Left lung (tissue), 10 donors: ENCODE results near the gene OXER1. TPM values are rescaled to one million over a fixed set of nuclear protein-coding genes. Genes with fewer than 3 reads are reported as not detected.

ENCODE experiments used
- ATAC-seq: fragments of 200-7000 bp; cut with Tn5 transposase; one replicate; pipeline ENCODE4 v1.9.1; 2020; ENCODE audit warnings: moderate library complexity
- DNase-seq, 4 donors: peaks; one replicate each; pipeline ENCODE4 v3.0.0-alpha.2; 2013 to 2020
- H3K27ac ChIP-seq, 2 donors: fragments of 200-600 bp; sonication (generic) in 1 of 2; one replicate each; pipeline versions ENCODE4 v1.5.0 to v1.8.0; 2020 to 2021
- H3K27me3 ChIP-seq, 2 donors: fragments of 200-600 bp; sonication (generic) in 1 of 2; one replicate each; pipeline versions ENCODE4 v1.5.0 to v1.8.0; 2020 to 2021
- H3K36me3 ChIP-seq, 2 donors: fragments of 200-600 bp; sonication (generic) in 1 of 2; one replicate each; pipeline versions ENCODE4 v1.5.0 to v1.8.0; 2020 to 2021
- H3K4me1 ChIP-seq, 2 donors: fragments of 200-600 bp; one replicate each; pipeline ENCODE4 v1.8.0; 2021
- H3K4me3 ChIP-seq, 2 donors: fragments of 200-600 bp; sonication (generic) in 1 of 2; one replicate each; pipeline versions ENCODE4 v1.5.0 to v1.8.0; 2020 to 2021; ENCODE audit warnings: mild to moderate bottlenecking in 1 of 2
- H3K9me3 ChIP-seq, 2 donors: fragments of 200-600 bp; sonication (generic) in 1 of 2; one replicate each; pipeline versions ENCODE4 v1.5.0 to v1.8.0; 2020 to 2021
- CTCF ChIP-seq, 2 donors: fragments of 200-600 bp; sonication (generic) in 1 of 2; IDR thresholded peaks; one replicate each; pipeline versions ENCODE4 v1.5.0 to v1.8.0; 2021; ENCODE audit warnings: antibody characterized with exemption in 2 of 2
- intact Hi-C, 2 donors: fragments of 100-400 bp; cut with DNase I; formaldehyde crosslinking; loops; one replicate each; pipeline versions ENCODE4 v1.11.2 to v1.14.2; 2022
- polyA plus RNA-seq, 6 donors: library from polyadenylated mRNA; unstranded; fragments of 120-200 nt; gene quantifications; one replicate each; pipeline ENCODE4 v1.2.1, GENCODE V29; 2013; ENCODE audit not compliant: insufficient read length in 6 of 6
- total RNA-seq, 2 donors: library from RNA; stranded (reverse); fragmentation: NEBNext Ultra II Directional; extraction: Animal tissue kit (Norgen Biotek cat#: 25700); gene quantifications; one replicate each; pipeline ENCODE4 v1.2.1, GENCODE V29; 2021
- donor health status: DM: no; HTN: yes; CAD: no.
- donor health status: DM: no; HTN: no; CAD: no.

The OXER1 gene
- total and polyA plus RNA-seq, 8 donors = 1.7 to 9.9 (median 9.0) TPM

GRCh38 chr2:42721898-42722297 is 42.0 kb downstream of the OXER1 start:
- no peak for TF ChIP-seq CTCF (IDR thresholded peaks at IDR 0.05)
- H3K4me1 ChIP-seq = no peaks in the 10 kb centered on the region
- no peak for DNase-seq
- no peaks in the 10 kb centered on the region for H3K36me3 ChIP-seq
- no peaks in the 10 kb centered on the region for H3K27me3 ChIP-seq
- H3K9me3 ChIP-seq = no peaks in the 10 kb centered on the region
- intact Hi-C loops = no loop called here
- no peak overlapping the region for H3K4me3 ChIP-seq
- peak overlapping the region in 1 of 2 donors; percentile 23 for H3K27ac ChIP-seq
- ATAC-seq = peak; percentile 10

- H3K27me3 ChIP-seq = no peaks in the 10 kb centered on the region
- H3K4me3 ChIP-seq = no peak overlapping the region
- intact Hi-C loops = no loop called here
- H3K27ac ChIP-seq = no peak overlapping the region
- ATAC-seq (no peak), DNase-seq (no peak)
- no peaks in the 10 kb centered on the region for H3K9me3 ChIP-seq
- H3K4me1 ChIP-seq = no peaks in the 10 kb centered on the region
- no peak for TF ChIP-seq CTCF (IDR thresholded peaks at IDR 0.05)
- no peaks in the 10 kb centered on the region for H3K36me3 ChIP-seq
These were observed 49.2 kb downstream of the OXER1 start for GRCh38 chr2:42714686-42715085.

GRCh38 chr2:42713920-42714319 is 50.0 kb downstream of the OXER1 start:
- DNase-seq (no peak), ATAC-seq (no peak)
- no peak for TF ChIP-seq CTCF (IDR thresholded peaks at IDR 0.05)
- intact Hi-C loops = no loop called here
- Histone ChIP-seq H3K36me3 (peaks cover 0 to 5% of the 10 kb centered on the region in 2 donors), H3K27me3 (no peaks in the 10 kb centered on the region), H3K9me3 (no peaks in the 10 kb centered on the region), H3K27ac (no peak overlapping the region), H3K4me3 (no peak overlapping the region), H3K4me1 (no peaks in the 10 kb centered on the region)

GRCh38 chr2:42712934-42713333 is 51.0 kb downstream of the OXER1 start:
- ATAC-seq = no peak
- Histone ChIP-seq H3K4me3 (no peak overlapping the region), H3K4me1 (no peaks in the 10 kb centered on the region), H3K36me3 (peaks cover 0 to 9% of the 10 kb centered on the region in 2 donors), H3K9me3 (no peaks in the 10 kb centered on the region), H3K27me3 (no peaks in the 10 kb centered on the region), H3K27ac (no peak overlapping the region)
- intact Hi-C loops = no loop called here
- DNase-seq = no peak
- TF ChIP-seq CTCF (IDR thresholded peaks at IDR 0.05) = no peak

Other genes starting within 250 kb of the OXER1 start
- gene MTA3, start 195.5 kb downstream of the OXER1 start, total RNA-seq = 10 to 100 TPM; 23.9 to 34.8 TPM
- 10 to 100 TPM; 59.5 to 82.8 (median 72.4) TPM for gene MTA3, start 195.5 kb downstream of the OXER1 start, polyA plus RNA-seq
- gene HAAO, start 28.4 kb upstream of the OXER1 start, total RNA-seq = 10 to 100 TPM in 1 of 2 donors, 1 to 10 TPM in 1; 6.2 to 11.5 TPM
- gene HAAO, start 28.4 kb upstream of the OXER1 start, polyA plus RNA-seq = 10 to 100 TPM; 24.6 to 32.8 (median 30.8) TPM